GM23338 (cell line): ENCODE data around the gene MRLN. TPM values are rescaled to one million over a fixed set of nuclear protein-coding genes. Genes with fewer than 3 reads are reported as not detected.
"Not testable (repeated sequence)": the region's sequence is repeated elsewhere in the genome, so short reads cannot be mapped to it uniquely, and the experiment has no call there.

Experiments used
- ATAC-seq: fragments of 200-7000 bp; cut with Tn5 transposase; 3 replicates; pipeline ENCODE4 v1.9.1; 2020
- DNase-seq: peaks from one replicate; pipeline ENCODE4 v3.0.0-alpha.2; 2015; ENCODE audit warnings: low spot score
- H2AFZ ChIP-seq: fragments of 200-600 bp; sonication (generic); 2 replicates; pipeline ENCODE4 v1.8.0; 2016; ENCODE audit warnings: antibody characterized with exemption, mild to moderate bottlenecking, moderate library complexity
- H3F3A ChIP-seq: fragments of 200-600 bp; sonication (generic); replicated peaks from 2 replicates; pipeline ENCODE4 v1.8.0; 2017; ENCODE audit warnings: antibody characterized with exemption, mixed run types, low read depth
- H3K27ac ChIP-seq: fragments of 200-600 bp; sonication (generic); 2 replicates; pipeline ENCODE4 v1.6.1; 2016; ENCODE audit warnings: low read depth
- H3K27me3 ChIP-seq: fragments of 200-600 bp; sonication (generic); 2 replicates; pipeline ENCODE4 v1.8.0; 2016; ENCODE audit warnings: mild to moderate bottlenecking, mixed run types, moderate library complexity; ENCODE audit not compliant: insufficient read depth
- H3K36me3 ChIP-seq: fragments of 200-600 bp; sonication (generic); 2 replicates; pipeline ENCODE4 v1.8.0; 2016; ENCODE audit warnings: mild to moderate bottlenecking; ENCODE audit not compliant: insufficient read depth
- H3K4me1 ChIP-seq: fragments of 200-600 bp; sonication (generic); 2 replicates; pipeline ENCODE4 v1.8.0; 2016; ENCODE audit warnings: mild to moderate bottlenecking, moderate library complexity; ENCODE audit not compliant: insufficient read depth
- H3K4me2 ChIP-seq: fragments of 200-600 bp; sonication (generic); 2 replicates; pipeline ENCODE4 v1.7.1; 2017; ENCODE audit warnings: mixed run types
- H3K4me3 ChIP-seq: fragments of 200-600 bp; sonication (generic); 2 replicates; pipeline ENCODE4 v1.6.1; 2016; ENCODE audit warnings: mixed run types
- H3K79me2 ChIP-seq: fragments of 200-600 bp; sonication (generic); replicated peaks from 2 replicates; pipeline ENCODE4 v1.8.0; 2017; ENCODE audit warnings: mild to moderate bottlenecking; ENCODE audit not compliant: insufficient read depth
- H3K9me2 ChIP-seq: fragments of 200-600 bp; sonication (generic); 2 replicates; pipeline ENCODE4 v1.8.0; 2017; ENCODE audit not compliant: insufficient read depth
- H4K20me1 ChIP-seq: fragments of 200-600 bp; sonication (generic); replicated peaks from 2 replicates; pipeline ENCODE4 v1.8.0; 2017; ENCODE audit warnings: mild to moderate bottlenecking; ENCODE audit not compliant: insufficient read depth
- H3K27ac Mint-ChIP-seq: 2 replicates; pipeline ENCODE4 v1.8.0; 2020; ENCODE audit warnings: inconsistent platforms, mild to moderate bottlenecking, moderate library complexity, mixed read lengths
- H3K27me3 Mint-ChIP-seq: 3 replicates; pipeline ENCODE4 v1.8.0; 2022; ENCODE audit warnings: low read depth, mild to moderate bottlenecking, moderate library complexity, mixed read lengths, inconsistent platforms; ENCODE audit not compliant: insufficient read depth, poor library complexity
- H3K36me3 Mint-ChIP-seq: 3 replicates; pipeline ENCODE4 v1.8.0; 2021; ENCODE audit warnings: low read depth, mild to moderate bottlenecking, inconsistent platforms, moderate library complexity, mixed read lengths
- H3K4me1 Mint-ChIP-seq: 3 replicates; pipeline ENCODE4 v1.8.0; 2020; ENCODE audit warnings: mild to moderate bottlenecking, inconsistent platforms, mixed read lengths
- H3K4me3 Mint-ChIP-seq: 3 replicates; pipeline ENCODE4 v1.8.0; 2021; ENCODE audit warnings: moderate library complexity, mild to moderate bottlenecking, inconsistent platforms, mixed read lengths
- H3K9me3 Mint-ChIP-seq: 3 replicates; pipeline ENCODE4 v1.8.0; 2020; ENCODE audit warnings: moderate library complexity, mild to moderate bottlenecking, inconsistent platforms, mixed read lengths
- EZH2 ChIP-seq: fragments of 200-600 bp; sonication (generic); IDR thresholded peaks from one replicate; pipeline ENCODE4 v1.8.0; 2017; ENCODE audit warnings: antibody characterized with exemption, mild to moderate bottlenecking, low read depth; ENCODE audit not compliant: unreplicated experiment
- polyA plus RNA-seq: library from polyadenylated mRNA; unstranded; fragments of >200 nt; fragmentation: Nextera tagmentation; extraction: Ambion mirVana; gene quantifications from 2 replicates; pipeline ENCODE4 v1.2.1, GENCODE V29; 2016
- total RNA-seq: library from RNA; depleted of rRNA; stranded (reverse); fragments of >200 nt; shearing (Covaris generic); gene quantifications from 2 replicates; pipeline ENCODE4 v1.2.3, GENCODE V29; 2014
- TF ChIP-seq, protein P1 (sequence below): IDR thresholded peaks from one replicate; pipeline ENCODE4 v1.6.1; 2018; ENCODE audit warnings: antibody characterized with exemption; ENCODE audit not compliant: unreplicated experiment

The MRLN gene
- total and polyA plus RNA-seq, 2 experiments from 2014 or later = not detected

- TF ChIP-seq, protein P1, sequence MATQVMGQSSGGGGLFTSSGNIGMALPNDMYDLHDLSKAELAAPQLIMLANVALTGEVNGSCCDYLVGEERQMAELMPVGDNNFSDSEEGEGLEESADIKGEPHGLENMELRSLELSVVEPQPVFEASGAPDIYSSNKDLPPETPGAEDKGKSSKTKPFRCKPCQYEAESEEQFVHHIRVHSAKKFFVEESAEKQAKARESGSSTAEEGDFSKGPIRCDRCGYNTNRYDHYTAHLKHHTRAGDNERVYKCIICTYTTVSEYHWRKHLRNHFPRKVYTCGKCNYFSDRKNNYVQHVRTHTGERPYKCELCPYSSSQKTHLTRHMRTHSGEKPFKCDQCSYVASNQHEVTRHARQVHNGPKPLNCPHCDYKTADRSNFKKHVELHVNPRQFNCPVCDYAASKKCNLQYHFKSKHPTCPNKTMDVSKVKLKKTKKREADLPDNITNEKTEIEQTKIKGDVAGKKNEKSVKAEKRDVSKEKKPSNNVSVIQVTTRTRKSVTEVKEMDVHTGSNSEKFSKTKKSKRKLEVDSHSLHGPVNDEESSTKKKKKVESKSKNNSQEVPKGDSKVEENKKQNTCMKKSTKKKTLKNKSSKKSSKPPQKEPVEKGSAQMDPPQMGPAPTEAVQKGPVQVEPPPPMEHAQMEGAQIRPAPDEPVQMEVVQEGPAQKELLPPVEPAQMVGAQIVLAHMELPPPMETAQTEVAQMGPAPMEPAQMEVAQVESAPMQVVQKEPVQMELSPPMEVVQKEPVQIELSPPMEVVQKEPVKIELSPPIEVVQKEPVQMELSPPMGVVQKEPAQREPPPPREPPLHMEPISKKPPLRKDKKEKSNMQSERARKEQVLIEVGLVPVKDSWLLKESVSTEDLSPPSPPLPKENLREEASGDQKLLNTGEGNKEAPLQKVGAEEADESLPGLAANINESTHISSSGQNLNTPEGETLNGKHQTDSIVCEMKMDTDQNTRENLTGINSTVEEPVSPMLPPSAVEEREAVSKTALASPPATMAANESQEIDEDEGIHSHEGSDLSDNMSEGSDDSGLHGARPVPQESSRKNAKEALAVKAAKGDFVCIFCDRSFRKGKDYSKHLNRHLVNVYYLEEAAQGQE = no peak
Observed at GRCh38 chr10:59745163-59745650, 8.0 kb downstream of the MRLN start (continued).

DNA sequence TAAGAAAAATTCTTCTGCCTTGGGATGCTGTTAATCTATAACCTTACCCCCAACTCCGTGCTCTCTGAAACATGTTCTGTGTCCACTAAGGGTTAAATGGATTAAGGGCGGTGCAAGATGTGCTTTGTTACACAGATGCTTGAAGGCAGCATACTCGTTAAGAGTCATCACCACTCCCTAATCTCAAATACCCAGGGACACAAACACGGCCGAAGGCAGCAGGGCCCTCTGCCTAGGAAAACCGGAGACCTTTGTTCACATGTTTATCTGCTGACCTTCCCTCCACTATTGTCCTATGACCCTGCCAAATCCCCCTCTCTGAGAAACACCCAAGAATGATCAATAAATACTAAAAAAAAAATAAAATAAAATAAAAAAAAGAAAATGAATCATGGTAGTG, 8.5 kb downstream of the MRLN start:
- H3K4me1 Mint-ChIP-seq, H3K27ac ChIP-seq, H3K9me2 ChIP-seq, H3K4me1 ChIP-seq, H3K4me2 ChIP-seq, H3K27me3 Mint-ChIP-seq, H3K4me3 Mint-ChIP-seq, H3K36me3 ChIP-seq, DNase-seq, H3K27ac Mint-ChIP-seq, H3K4me3 ChIP-seq, ATAC-seq, H4K20me1 ChIP-seq, H3K27me3 ChIP-seq, H3K79me2 ChIP-seq, H2AFZ ChIP-seq, H3F3A ChIP-seq: not testable (repeated sequence)
- peaks cover 28% of the 10 kb centered on the region for H3K9me3 Mint-ChIP-seq
- H3K36me3 Mint-ChIP-seq = peaks cover 15% of the 10 kb centered on the region; the same call in 2 of the 3 replicates

GRCh38 chr10:59744156-59744555, 9.1 kb downstream of the MRLN start:
- H3K27ac Mint-ChIP-seq, H3K27me3 ChIP-seq, H3K27ac ChIP-seq, H3K9me2 ChIP-seq, H4K20me1 ChIP-seq, H3K36me3 ChIP-seq, H3K4me2 ChIP-seq, H3K27me3 Mint-ChIP-seq, ATAC-seq, H3K79me2 ChIP-seq, DNase-seq, H3K4me1 Mint-ChIP-seq, H3F3A ChIP-seq, H3K4me3 Mint-ChIP-seq, H3K4me3 ChIP-seq, H2AFZ ChIP-seq, H3K4me1 ChIP-seq: not testable (repeated sequence)
- Mint-ChIP-seq H3K36me3 (peaks cover 15% of the 10 kb centered on the region; the same call in 2 of the 3 replicates), H3K9me3 (peaks cover 28% of the 10 kb centered on the region)

DNA sequence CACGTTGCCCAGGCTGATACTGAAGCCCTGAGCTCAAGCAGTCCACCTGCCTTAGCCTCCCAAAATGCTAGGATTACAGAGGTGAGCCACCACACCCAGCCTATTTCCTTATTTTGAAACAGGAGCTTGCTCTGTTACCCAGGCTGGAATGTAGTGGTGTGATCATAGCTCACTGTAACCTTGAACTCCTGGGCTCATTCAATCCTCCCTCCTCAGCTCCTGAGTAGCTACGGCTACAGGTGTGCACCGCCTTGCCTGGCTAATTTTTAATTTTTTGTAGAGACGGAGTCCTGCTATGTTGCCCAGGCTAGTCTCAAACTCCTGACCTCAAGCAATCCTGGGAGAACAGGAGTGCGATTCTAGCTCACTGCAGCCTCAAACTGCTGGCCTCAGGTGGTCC, 11.7 kb downstream of the MRLN start:
- H3K4me3 ChIP-seq = no peak overlapping the region
- no peak for ATAC-seq
- H3K9me2 ChIP-seq = no peaks in the 10 kb centered on the region
- H3K9me3 Mint-ChIP-seq = peaks cover 28% of the 10 kb centered on the region
- no peak overlapping the region for H3K4me2 ChIP-seq
- no peak for DNase-seq
- no peaks in the 10 kb centered on the region for H3F3A ChIP-seq
- H3K4me1 Mint-ChIP-seq = no peaks in the 10 kb centered on the region
- H3K27me3 Mint-ChIP-seq = no peaks in the 10 kb centered on the region
- H3K27me3 ChIP-seq = no peaks in the 10 kb centered on the region
- no peaks in the 10 kb centered on the region for H3K4me1 ChIP-seq
- H3K4me3 Mint-ChIP-seq = no peak overlapping the region
- no peak overlapping the region for H2AFZ ChIP-seq
- H3K27ac ChIP-seq = no peak overlapping the region
- no peaks in the 10 kb centered on the region for H4K20me1 ChIP-seq
- H3K27ac Mint-ChIP-seq = no peak overlapping the region
- H3K79me2 ChIP-seq = no peaks in the 10 kb centered on the region
- peaks cover 15% of the 10 kb centered on the region; the same call in 2 of the 3 replicates for H3K36me3 Mint-ChIP-seq
- no peaks in the 10 kb centered on the region for H3K36me3 ChIP-seq
- TF ChIP-seq EZH2 = no peak
- TF ChIP-seq, protein P1 = no peak
